Fibroblast of mammary gland (primary cell): ENCODE data around the gene IQCH.

Experiments
- DNase-seq: peaks from one replicate; pipeline ENCODE4 v3.0.0-alpha.2; 2010; ENCODE audit warnings: low read depth
- H3K4me3 ChIP-seq: 2 replicates; pipeline ENCODE4 v1.5.1; 2011; ENCODE audit warnings: low read depth, mild to moderate bottlenecking, low read length, moderate library complexity; ENCODE audit not compliant: control insufficient read depth
- TF ChIP-seq, protein P1 (sequence below): conservative IDR thresholded peaks from 2 replicates; pipeline ENCODE4 v1.5.1; 2011; ENCODE audit warnings: low read depth, low read length, inconsistent platforms; ENCODE audit not compliant: control insufficient read depth, insufficient read depth

IQCH gene

DNA sequence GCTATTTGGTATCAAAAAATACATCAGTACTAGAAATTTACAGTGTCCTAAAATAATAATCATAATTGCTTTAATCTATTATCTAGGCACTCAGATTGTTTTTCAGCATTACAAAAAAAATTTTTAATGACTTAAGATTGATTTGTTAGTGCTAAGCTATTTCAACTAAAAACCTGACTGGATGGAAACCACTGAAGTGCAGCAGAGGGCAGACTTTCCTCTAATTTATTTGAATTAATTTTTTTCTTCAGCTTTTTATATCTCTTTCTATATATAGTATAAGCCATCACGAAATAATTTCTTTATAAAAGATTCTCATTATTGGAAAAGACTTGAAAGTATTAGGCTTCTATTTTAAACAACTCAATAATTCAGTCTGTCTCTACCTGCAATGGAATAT is 131.4 kb downstream of the IQCH start:
- no peak overlapping the region for H3K4me3 ChIP-seq
- DNase-seq, result no peak
- TF ChIP-seq, protein P1, sequence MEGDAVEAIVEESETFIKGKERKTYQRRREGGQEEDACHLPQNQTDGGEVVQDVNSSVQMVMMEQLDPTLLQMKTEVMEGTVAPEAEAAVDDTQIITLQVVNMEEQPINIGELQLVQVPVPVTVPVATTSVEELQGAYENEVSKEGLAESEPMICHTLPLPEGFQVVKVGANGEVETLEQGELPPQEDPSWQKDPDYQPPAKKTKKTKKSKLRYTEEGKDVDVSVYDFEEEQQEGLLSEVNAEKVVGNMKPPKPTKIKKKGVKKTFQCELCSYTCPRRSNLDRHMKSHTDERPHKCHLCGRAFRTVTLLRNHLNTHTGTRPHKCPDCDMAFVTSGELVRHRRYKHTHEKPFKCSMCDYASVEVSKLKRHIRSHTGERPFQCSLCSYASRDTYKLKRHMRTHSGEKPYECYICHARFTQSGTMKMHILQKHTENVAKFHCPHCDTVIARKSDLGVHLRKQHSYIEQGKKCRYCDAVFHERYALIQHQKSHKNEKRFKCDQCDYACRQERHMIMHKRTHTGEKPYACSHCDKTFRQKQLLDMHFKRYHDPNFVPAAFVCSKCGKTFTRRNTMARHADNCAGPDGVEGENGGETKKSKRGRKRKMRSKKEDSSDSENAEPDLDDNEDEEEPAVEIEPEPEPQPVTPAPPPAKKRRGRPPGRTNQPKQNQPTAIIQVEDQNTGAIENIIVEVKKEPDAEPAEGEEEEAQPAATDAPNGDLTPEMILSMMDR, result peak; percentile 10

DNA sequence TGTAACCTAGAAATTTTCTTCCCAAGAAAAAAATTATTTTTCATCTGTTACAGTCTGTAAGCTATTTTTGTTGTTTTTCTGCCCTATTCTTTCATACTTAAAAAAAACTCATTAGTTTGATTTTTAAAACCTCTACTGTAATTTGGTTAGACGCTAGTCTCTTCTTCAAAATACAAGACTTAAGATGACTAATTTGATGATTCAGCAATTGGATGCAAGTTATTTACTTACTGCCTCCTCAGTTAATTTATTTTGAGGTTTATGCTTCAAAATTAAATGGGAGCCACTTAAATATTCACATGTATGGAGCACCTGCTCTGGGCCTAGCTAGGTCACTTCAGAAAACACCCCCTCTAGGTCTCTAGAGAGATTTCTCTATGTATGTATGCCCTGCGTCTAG is 132.4 kb downstream of the IQCH start:
- DNase-seq, result no peak
- TF ChIP-seq, protein P1, result no peak
- no peak overlapping the region for H3K4me3 ChIP-seq

DNA sequence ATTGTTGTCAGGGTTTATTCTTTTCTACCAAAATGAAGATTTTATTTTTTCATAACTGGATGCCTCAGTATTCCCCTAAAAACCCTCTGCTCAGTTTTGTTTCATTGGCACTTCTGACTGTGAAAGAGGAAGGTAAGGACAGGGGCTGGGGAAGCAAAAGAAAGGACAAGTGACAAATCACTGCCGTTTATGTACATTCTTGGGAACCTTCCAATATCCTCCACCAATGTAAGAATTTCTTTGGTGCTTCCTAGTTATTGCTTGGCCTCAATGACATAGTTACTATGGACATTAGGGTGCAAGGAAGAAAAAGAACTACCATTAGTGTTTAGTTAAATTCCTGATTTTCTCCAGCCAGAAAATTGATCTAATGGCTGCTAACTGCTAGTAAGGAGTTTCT is 135.4 kb downstream of the IQCH start:
- TF ChIP-seq, protein P1, result no peak
- DNase-seq, result no peak
- no peak overlapping the region for H3K4me3 ChIP-seq

DNA sequence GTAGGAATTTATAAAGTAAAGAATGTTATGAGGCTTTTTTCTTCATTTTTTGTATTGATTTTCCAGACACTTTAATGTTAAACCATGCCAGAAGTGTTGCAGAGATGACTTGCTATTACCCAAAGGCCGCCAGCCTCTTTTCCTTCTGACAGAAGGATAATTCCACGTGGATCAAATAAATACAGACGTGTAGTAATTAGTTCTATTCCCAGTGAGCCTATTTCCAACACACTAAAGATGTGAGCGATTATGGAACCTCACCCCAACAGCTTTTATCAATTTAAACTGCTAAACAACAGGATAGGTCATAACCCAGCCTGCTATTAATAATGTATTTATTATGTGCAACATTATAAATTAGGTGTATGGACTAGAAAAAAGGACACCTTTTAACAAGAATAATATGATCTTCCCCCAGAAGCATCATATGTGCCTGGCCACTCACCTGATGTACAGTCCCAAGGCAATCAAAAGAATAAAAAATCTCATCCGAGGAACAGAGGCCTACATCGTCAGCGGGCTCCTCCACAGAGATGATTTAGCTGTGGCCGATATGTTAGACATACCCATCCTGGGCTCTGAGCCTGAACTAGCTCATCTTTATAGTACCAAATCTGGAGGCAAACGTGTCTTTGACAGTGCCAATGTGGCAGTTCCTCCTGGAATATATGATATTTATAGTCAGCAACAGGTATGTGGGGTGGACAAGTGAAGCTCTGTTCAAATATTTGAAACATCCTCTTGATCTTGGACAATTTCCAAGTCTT is 140.5 kb downstream of the IQCH start:
- no peak for DNase-seq
- H3K4me3 ChIP-seq, result no peak overlapping the region
- TF ChIP-seq, protein P1, result no peak

DNA sequence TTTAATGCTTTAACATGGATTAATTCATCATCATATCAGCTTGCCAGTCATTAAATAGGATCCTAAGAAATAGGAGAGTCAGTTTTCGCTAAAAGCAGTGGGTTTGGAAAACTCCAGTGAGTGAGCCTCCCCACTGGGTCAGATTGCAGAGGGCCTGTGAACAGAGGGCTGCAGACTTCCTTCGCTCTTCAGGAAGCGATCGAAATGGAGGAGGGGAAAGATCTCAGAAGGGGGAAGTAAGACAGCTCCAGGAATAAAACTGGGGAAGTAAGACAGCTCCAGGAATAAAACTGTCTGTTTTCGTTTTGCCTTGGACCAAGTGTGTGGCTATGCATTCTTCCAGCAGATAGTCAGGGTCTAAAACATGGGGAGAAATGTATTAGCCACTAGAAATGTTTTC is 141.5 kb downstream of the IQCH start:
- TF ChIP-seq, protein P1, result no peak
- no peak overlapping the region for H3K4me3 ChIP-seq
- DNase-seq, result no peak

DNA sequence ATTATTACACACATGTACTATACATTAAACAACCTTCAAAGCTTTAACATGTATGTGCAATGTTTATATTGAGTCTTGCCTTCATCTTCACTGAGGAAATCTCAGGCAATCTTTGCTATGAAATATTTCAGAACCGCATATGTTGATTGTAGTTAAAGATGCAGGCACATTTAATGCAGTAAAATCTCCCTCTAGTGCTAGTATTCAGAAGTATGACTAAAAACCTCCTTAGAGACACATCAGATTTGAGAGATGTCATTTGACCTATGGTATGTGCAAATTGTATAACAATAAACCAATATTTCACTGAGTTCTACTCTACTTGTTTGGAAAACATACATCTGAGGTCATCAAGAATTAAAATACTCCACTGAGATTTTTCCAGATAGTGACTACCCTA is 142.6 kb downstream of the IQCH start:
- no peak for DNase-seq
- TF ChIP-seq, protein P1, result peak; percentile 15

More for the DNA sequence above, 142.6 kb downstream of the IQCH start:
- H3K4me3 ChIP-seq, result no peak overlapping the region
